Left colon (tissue), 2 donors: ENCODE data around the gene COL2A1. TPM values are rescaled to one million over a fixed set of nuclear protein-coding genes. Genes with fewer than 3 reads are reported as not detected.

Experiments
- ATAC-seq: fragments of 200-7000 bp; cut with Tn5 transposase; one replicate; pipeline ENCODE4 v1.9.1; 2020; ENCODE audit warnings: mild to moderate bottlenecking, moderate library complexity
- DNase-seq, 2 donors: peaks; one replicate each; pipeline ENCODE4 v3.0.0-alpha.2; 2020
- intact Hi-C, 2 donors: fragments of 100-400 bp; cut with DNase I in 1 of 2; cut with micrococcal nuclease in 1 of 2; formaldehyde crosslinking; loops; one replicate each; pipeline versions ENCODE4 v1.11.2 to v1.14.0; 2022; cut with DNase I, micrococcal nuclease
- total RNA-seq, 2 donors: library from RNA; stranded (reverse); fragmentation: NEBNext Ultra II Directional; extraction: Animal tissue kit (Norgen Biotek cat#: 25700); gene quantifications; one replicate each; pipeline ENCODE4 v1.2.1, GENCODE V29; 2021
- donor health status: DM: no; HTN: no; CAD: no.
- donor health status: DM: yes; HTN: yes; CAD: no.

COL2A1 gene
- total RNA-seq, 2 donors from 2014 or later = 0.95 to 1.2 TPM

DNA sequence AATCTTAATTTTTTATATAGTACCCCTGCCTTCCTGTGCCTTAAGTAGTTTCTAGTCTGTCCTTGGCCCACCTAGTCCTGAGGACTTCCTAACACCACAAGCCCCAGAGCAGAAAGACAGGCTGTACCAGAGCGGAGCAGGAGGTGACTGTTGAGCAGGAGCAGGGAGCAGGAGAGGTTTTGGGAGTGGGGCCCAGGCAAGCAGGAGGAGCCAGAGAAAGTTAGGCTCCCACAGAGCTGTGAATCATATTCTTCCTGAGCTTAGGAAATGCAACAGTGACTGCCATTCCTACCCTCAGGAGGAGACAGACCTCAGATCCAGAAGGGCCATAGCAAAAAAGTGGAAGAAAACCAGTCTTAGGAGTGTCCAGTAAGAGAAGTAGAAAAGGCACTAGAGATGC, 28.3 kb upstream of the COL2A1 start:
- intact Hi-C loops = no loop called here
- ATAC-seq (no peak), DNase-seq (no peak)

GRCh38 chr12:48031135-48031960, 27.1 kb upstream of the COL2A1 start:
- intact Hi-C loops = no loop called here
- ATAC-seq = no peak
- DNase-seq = no peak

DNA sequence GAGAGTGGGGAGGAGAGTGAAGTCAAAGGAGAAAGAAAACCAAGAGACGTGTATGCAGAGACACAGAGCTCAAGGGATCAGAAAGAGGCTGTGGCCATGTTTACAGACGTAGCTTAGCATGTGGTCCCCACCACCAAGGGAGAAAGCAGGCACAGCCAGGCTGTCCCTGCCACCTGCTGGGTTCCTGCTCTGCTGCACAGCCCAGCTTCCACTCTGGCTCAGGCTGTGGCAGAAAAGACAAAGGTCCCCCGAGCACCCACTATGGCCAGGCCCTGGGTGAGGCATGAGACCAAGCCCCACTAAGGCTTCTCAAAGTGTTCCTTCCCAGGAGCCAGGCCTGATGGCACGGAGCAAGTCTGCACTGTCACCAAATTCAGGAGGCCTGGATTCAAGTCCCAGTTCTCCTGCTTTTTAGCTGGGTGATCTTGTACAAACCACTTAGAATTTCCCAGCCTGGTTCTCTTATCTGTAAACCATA, 25.9 kb upstream of the COL2A1 start:
- DNase-seq = no peak
- intact Hi-C loops = no loop called here
- peak; percentile 45 for ATAC-seq

GRCh38 chr12:48029491-48030172, 25.4 kb upstream of the COL2A1 start:
- ATAC-seq (peak; percentile 55), DNase-seq (no peak)
- intact Hi-C loops = no loop called here

- DNase-seq = no peak
- ATAC-seq = no peak
- intact Hi-C loops = no loop called here
Observed at GRCh38 chr12:48028541-48029431, 24.5 kb upstream of the COL2A1 start.

GRCh38 chr12:48027183-48028002, 23.1 kb upstream of the COL2A1 start:
- intact Hi-C loops = no loop called here
- no peak for ATAC-seq
- no peak for DNase-seq

GRCh38 chr12:48026060-48026827, 22.0 kb upstream of the COL2A1 start:
- intact Hi-C loops = no loop called here
- DNase-seq = no peak
- ATAC-seq = no peak

DNA sequence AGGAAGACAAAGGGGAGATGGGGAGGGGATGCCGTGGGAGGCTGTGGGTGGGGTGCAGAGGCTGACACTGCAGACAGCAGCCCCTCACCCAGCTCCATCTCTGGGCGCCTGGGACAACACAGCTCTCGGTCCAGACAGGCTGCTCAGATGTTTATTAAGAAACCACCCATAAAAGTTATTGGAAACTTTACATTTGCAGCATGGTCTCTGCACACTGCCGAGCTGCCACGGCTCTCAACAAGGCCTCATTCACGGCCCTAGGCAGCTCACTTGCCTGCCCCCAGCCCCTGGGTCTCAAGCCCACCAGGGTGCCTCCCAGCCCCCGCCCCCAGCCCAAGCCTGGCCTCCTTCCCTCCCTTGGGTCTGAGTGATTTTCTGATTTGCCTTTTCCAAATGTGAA, 21.0 kb upstream of the COL2A1 start:
- ATAC-seq = no peak
- intact Hi-C loops = no loop called here
- DNase-seq = no peak

DNA sequence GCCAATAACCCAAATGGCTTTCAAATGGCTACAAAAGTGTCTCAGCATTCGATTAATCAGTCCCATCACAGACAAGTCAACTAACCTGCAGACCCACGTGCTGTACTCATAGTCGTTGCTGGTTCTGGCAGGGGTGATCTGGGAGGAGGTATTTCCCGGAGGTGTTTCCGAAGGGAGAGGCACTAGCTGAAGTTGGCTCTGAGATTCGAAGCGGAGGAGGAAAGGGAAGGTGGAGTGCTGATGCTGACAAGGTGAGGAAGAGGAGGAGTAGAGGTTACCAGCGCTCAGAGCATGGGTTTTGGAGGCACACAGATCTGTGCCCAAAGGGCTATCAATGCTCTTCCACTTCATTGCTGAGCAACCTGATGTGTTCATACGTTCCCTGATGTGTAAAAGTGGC, 20.5 kb upstream of the COL2A1 start:
- ATAC-seq (no peak), DNase-seq (no peak)
- intact Hi-C loops = no loop called here

DNA sequence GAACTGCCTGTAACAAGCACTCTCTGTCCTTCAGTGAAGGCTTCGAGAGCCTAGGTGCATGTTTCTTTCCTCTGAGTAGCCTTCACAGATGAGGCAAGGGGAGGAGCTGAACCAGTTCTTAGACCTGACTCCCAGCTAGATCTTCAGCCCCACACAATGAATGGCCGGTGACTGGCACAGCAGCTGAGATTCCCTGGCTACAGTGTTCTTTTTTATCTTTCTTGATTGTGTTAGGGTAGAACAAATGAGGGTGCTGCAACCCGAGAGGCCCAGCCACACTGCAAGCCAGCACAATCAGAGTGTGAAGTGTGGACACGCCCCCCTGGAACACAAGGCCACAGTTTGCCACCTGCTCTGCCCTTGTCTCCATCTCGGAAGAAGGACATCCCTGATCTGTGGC, 19.1 kb upstream of the COL2A1 start:
- intact Hi-C loops = no loop called here
- ATAC-seq (peak; percentile 61), DNase-seq (peak; percentile 38 to 45)

DNA sequence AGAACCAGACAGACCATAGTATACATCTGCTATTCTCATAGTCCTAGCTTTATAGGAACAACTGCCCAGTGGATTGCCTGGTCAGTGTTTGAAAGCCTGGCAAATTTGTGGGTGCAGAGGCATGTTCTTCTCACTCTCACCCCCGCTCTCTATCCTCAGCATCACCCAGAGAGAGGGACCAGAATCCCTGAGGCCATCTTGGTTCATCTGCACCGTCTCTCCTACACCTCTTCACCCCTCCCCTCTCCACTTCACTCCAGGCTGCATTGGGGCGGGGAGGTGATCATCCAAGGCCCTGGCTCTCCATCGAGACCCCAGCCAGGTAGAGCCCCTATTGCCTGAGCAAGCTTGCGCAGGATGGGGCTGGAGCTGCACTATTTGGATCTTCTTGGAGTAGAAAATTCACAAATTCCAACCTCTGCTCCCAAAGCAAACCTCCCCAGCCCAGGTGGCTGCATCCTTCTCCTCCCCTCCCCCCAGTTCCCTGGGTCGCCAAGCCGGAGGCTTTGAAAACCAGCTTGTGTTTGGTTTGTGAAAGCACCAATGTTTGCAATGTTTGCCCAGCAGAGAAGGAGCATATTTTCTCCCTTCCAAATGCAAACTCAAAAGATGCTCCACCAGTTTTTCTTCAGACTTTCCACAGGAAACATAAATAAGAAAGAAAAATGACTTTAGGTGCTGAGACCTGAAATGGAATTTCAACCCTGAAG, 18.6 kb upstream of the COL2A1 start:
- no peak for DNase-seq
- ATAC-seq = no peak
- intact Hi-C loops = no loop called here

DNA sequence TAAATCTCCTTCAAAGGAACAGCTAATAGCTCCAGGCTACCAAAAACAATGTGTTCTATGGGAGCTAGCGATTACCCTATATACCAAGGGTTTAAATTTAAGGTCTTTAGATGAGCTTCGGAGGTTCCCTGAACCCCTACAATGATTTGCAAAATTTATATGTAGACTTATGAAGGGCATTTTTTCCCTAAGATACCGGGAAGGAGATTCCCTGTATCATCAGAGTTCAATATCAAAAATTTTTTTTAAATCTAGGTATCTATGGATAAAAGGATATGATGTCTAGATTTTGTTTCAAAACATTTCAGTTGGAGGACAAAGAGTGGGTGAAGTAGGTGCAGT, 17.9 kb upstream of the COL2A1 start:
- ATAC-seq (no peak), DNase-seq (no peak)
- intact Hi-C loops = no loop called here

GRCh38 chr12:48021485-48022179, 17.4 kb upstream of the COL2A1 start:
- intact Hi-C loops = no loop called here
- peak; percentile 92 for ATAC-seq
- DNase-seq = peak; percentile 45 to 62

DNA sequence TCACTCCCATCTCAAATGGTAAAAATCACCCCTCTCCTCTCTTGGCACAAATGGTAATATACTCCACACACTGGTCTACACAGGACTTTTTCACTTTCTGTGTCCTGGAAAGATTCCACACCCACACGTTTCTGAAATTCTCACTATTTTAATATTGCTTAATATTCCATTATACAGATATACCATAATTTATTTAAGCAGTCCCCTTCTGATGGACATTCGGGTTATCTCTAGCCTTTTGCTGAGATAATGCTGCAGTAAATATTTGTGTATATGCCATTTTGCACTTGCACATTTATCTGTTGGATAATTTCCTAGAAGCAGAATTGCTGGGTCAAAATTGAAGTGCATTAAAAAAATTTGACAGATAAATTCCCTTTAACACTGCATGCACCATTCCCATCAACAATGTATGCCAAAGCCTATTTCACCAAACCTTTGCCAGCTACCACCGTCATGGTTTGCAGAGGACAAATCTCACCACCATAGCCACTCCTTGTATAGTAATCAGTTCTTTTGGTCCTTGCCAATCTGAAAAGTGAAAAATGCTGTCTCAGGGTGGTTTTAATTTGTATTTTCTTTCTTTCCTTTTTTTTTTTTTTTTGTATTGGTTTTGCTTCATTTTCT, 15.5 kb upstream of the COL2A1 start:
- no peak for ATAC-seq
- DNase-seq = no peak
- intact Hi-C loops = no loop called here

GRCh38 chr12:48018618-48018995, 14.3 kb upstream of the COL2A1 start:
- intact Hi-C loops = no loop called here
- no peak for ATAC-seq
- DNase-seq = no peak

GRCh38 chr12:48017921-48018617, 13.8 kb upstream of the COL2A1 start:
- intact Hi-C loops = no loop called here
- ATAC-seq = peak; percentile 63
- DNase-seq = no peak
